ENCODE measurements around the gene PARP12. TPM values are rescaled to one million over a fixed set of nuclear protein-coding genes. Genes with fewer than 3 reads are reported as not detected.

PARP12 gene
- total RNA-seq, 1 donor from 2014 or later: 100 TPM

Other genes with a start within 250 kb of the PARP12 start
- 65.4 TPM for gene TBXAS1, start 233.7 kb downstream of the PARP12 start, total RNA-seq
- 16.7 TPM for gene KDM7A, start 114.0 kb upstream of the PARP12 start, total RNA-seq